Islet of Langerhans (tissue), 1 donor: ENCODE results near the gene STRIP1.

Experiments used
- FAIRE-seq: peaks from one replicate; lab custom pipeline; 2011; peaks lifted over from hg19 to GRCh38; lab: Jason Lieb, UNC

STRIP1 gene

GRCh38 chr1:110034451-110035235 is at the start of gene STRIP1:
Gene STRIP1 (plus strand): TSS chr1:110034624. CDS start chr1:110034638, 14 bp downstream.
- no peak for FAIRE-seq

GRCh38 chr1:109985247-109986053 is 49.0 kb upstream of the STRIP1 start:
- no peak for FAIRE-seq

DNA sequence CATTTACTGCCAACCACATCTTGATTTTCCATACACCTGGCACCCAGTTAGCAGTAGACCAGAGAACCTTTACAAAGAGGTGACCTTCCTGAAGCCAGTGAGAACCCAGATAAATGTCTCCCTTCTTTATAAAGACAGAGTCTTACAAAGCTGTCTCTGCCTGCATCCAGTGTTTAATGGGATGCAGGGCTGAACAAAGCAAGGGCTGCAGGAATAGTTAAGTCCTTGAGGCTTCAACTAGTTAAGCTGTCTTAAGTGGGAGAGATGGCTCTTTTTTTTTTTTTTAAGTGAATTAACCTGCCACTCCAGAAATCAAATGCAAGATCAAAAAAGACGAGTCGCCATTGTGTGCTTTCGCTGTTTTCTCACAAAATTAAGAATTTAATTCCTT is 48.4 kb upstream of the STRIP1 start:
- no peak for FAIRE-seq

- FAIRE-seq, result no peak
Measured at GRCh38 chr1:109988349-109988914, 46.0 kb upstream of the STRIP1 start.

DNA sequence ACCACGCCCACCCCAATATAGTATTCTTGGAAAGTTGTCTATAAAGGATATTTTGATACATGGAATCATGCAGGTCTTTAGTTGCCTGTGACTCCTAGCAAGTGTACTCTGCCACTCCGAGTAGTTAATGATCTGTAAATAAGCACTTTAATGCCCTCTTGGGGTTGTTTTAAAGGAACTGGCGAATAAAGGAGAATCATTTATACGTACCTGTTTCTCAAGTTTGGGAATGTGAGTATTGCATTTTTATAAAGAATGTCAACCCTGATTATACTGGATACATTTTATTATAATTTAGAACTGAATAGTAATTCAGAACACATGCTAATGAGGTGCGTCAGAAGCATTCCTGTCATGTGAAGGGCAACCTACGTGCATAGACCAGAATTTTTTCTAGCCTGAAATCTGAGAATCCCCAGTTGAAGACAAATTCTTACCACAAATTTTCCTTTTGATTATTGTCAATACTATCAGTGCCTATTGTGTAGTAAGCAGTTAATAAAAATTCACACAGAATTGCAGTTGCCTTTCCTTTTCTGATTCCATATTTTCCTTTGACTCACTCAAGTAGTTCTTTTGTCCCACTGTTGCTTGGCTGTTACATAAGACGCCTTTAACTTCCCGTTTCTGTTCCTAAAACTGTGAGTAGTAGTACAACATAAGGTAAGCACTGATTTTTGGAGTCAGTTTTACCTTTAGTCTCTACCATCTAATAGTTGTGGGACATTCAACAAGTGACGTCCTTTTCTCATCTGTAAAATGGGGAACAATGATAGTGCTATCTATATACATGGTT is 44.7 kb upstream of the STRIP1 start:
- FAIRE-seq, result no peak

GRCh38 chr1:109990302-109990653 is 44.1 kb upstream of the STRIP1 start:
- no peak for FAIRE-seq

DNA sequence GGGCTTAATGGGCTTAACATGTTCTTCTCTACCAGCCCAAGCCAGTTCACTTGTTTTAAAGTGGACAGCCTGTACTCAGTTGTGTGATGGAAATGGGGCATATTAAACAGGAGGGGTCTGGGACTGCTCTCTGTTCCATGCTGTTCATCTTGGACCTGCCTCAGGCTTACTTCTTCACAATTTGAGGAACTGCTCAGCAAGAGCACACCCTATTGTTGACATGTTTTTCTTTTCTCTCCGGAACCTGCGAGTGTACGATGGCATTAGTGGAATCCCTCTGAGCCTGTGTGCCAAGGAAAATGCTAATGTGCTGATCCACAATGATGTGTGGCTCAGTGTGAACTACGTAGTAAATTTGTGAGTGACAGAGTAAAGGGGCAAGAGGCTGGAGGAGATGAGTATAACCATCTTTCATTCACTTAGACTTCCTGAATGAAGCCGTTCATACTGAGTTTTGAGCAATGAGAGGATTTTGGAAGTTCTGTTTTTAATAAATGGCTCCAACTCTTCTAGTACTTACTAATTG is 43.0 kb upstream of the STRIP1 start:
- no peak for FAIRE-seq

DNA sequence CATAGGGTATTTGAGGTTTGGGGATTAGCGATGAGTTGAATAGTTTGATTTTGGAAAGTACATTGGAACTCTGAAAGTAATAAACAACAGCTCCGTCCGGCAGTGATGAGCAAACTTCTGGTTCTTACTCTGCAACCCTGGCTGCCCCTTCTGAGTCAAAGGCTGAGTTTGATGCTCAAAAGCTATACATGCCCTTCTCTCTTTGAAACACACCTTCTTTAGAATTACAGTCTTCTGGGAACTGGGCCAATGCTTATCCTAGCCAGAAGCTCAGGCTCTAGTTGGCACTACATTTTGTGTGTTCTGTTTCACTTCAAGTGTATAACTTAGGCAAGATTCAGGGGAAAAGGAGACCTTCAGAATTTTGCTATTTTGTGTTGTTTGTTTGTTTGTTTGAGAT is 40.5 kb upstream of the STRIP1 start:
- no peak for FAIRE-seq

DNA sequence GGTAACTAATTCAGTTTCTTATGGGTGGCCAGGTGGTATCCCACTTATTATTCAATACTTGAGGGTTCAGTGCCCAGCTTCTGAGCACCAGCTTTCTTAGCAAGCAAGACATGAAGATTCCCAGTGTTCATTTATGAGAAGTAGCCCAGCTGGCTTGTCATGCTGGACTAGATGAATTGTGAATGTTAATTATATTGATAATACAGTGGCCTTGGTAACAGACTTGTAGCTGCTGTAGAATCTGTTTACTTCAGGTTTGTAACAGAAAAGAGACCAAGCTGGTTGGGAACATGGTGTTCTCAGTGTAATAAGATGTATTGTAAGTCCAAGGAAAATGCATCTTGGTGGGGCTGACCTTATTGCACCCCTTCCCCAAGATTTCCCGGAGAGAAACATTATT is 39.8 kb upstream of the STRIP1 start:
- FAIRE-seq, result no peak

DNA sequence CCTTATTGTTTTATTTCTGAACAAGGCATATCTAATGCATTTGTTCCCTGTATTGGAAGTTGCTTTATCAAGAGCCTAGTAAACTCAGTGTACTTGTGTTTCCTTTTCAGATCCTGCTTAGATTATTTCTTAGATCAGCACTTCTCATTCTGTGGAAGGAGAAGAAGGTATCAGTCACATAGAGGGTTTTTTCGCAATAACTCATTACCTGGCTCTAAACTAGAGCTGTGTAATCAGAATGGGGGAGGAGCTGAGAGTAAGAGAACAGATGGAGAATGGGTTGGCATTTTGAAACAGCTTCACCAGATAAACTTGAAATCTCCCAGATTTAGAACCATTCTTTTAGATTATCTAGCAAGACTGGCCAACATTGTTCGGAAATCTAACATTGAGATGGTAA is 38.9 kb upstream of the STRIP1 start:
- no peak for FAIRE-seq

DNA sequence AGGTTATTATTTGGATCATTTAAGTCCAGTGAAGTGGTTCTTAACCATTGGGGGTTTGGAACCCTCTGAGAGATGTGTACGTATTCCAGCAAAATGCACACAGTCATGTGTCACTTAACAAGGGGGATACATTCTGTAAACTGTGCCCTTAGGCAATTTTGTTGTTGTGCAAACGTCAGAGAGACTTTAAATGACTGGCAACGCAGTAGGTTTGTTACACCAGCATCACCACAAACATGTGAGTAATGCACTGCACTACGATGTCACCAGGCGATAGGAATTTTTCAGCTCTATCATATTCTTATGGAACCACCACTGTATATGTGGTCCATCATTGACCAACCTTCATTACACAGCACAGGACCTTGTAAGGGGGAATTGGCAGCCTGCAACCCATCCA is 37.9 kb upstream of the STRIP1 start:
- no peak for FAIRE-seq

DNA sequence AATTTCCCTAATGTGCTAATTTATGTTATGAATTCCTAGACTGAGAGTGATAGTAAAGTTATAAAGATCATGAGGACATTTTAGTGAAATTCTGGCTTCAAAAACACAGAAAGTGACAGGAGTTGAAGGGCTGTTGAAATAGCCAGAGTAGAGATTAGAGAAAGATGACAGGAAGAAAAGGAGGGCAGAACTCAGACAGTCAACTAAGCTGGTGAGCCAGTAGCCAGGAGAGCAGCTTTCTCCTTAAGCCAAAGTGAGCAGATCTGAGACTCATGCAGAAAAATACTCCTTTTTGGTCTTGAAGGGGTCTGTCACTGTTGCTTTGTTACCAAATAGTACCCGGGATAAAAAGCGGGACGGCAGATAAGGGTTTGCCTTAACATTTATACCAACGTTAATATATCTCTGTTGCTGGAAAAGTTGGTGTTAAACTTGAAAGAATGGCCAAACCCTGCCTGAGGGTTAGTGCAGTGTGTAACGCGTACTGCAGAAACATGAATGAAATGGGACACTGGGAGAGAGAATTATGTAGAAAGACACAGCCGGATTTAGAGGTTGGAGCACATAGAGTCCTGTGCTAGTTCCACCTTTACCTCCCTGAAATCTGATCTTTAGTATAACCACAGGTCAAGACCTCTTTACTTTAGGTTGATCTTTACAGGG is 37.1 kb upstream of the STRIP1 start:
- no peak for FAIRE-seq

DNA sequence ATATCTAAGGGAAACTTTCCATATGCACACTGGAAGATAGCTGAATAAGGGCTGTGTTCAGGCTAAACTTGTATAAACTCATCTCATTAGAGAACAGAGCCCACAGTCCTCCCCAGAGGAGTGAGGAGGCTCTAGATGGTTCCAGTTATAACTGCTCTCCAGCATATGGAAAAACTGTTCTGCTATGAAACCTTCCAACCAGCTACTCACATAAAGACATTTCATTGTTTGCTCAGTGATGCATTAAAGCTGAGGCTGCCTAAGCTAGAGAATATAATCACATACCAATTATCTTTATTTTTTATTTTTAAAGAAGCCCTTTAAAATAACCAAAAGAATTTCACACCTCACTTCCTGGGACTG is 36.6 kb upstream of the STRIP1 start:
- FAIRE-seq, result no peak

GRCh38 chr1:110002695-110003094 is 31.7 kb upstream of the STRIP1 start:
- no peak for FAIRE-seq

- FAIRE-seq, result no peak
Measured at GRCh38 chr1:110003747-110004428, 30.5 kb upstream of the STRIP1 start.

GRCh38 chr1:110004583-110004982 is 29.8 kb upstream of the STRIP1 start:
- FAIRE-seq, result peak; percentile 51

GRCh38 chr1:110005971-110006370 is 28.5 kb upstream of the STRIP1 start:
- no peak for FAIRE-seq

DNA sequence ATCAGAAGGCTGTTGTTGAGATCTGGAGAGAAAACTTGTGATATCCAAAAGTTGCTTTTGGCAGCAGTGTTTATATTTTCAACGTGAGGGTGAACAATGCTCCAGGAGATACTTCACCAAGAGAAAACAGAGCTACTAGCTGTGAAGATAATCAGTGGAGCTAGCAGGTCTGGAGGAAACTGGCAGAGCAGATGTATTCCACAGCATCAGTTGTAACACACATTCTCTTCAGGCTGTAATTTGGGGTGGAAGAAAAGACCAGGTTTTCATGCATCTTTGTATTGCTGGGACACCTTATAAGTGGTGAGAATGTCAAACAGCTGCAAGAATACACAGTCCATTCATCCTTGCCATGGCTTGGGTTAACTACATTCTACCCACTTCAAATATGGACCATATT is 27.9 kb upstream of the STRIP1 start:
- FAIRE-seq, result no peak

DNA sequence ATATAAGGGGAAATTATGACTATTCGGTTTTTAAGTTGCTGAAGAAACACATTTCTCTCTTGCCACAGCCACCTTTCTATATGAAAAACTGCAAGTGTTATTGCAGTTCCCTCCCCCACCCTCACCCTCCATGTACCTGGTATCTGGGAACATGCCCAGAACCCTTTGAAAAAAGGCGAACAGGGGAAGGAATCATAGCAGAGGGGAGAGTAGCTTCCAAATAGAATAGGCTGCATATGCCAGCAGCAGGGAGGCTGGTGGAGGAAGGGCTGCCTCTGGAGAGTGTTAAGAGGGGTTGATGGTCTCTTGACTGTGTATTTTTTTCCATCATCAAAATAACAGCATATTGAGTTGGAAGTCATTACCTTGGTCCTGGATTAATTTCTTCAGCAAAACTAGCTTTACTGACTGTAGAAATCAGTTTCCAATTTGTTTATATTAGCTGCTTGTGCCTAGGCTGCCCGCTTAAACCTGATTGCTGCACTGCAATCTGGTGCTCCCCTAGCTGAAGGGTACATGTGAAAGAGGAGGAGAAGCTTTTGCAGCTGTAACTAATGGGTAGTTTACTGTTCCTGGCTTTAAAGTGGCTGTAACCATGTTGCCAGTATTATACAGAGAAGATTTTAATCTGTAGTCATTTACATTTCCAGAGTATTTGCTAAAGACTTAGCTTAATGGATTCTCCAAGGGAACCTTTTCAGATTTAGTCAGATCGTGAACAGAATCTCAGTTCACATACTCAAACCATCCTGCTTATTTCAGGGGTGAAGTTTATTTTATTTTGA is 27.2 kb upstream of the STRIP1 start:
- peak; percentile 65 for FAIRE-seq

DNA sequence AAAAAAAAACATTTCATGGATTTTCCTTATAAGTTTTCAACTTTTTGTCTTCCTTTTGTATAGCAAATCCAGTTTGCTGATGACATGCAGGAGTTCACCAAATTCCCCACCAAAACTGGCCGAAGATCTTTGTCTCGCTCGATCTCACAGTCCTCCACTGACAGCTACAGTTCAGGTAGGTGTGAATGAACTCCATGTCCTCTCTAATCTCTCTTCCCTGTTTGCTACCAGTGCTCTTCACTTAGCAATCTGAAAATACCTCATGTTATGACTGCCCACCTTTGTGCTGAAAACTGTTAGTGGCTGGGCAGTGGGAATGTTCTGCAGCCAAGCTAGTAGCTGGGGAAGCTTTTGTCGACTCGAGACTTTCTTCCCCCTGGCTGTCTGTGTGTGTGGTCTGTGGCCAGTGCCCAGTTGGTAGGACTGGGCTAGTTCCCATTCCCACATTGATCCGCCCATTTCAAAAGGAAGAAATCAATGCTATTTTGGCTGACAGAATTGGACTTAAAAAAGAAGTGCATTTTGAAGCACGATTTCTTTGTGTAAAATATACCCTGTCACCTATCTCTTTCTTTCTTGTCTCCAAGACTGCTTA is 25.4 kb upstream of the STRIP1 start:
- FAIRE-seq, result no peak
